ENCODE results near the gene SLC7A8. TPM values are rescaled to one million over a fixed set of nuclear protein-coding genes. Genes with fewer than 3 reads are reported as not detected.
A peak's percentile ranks its signal among the peaks of the same experiment; 100 is the strongest.

The SLC7A8 gene
- total and polyA plus RNA-seq, 4 experiments from 2014 or later, result 0.56 to 4.1 (median 1.5) TPM

GRCh38 chr14:23095196-23096108 lies 88.0 kb downstream of the SLC7A8 start, which contains the start of gene C14orf119:
TSS of gene C14orf119 (plus strand) at chr14:23095505. CDS start at chr14:23097659, 2,154 bp downstream.
- DNase-seq, result peak; percentile 99 to 100 (median 100)
- no peaks in the 10 kb centered on the region for H3K9me3 ChIP-seq (ENCODE audit: control insufficient read depth in 1 of 2, low read length in 2 of 2)
- peak within 1 kb of the TSS; percentile 90 to 91 for H3K4me3 ChIP-seq (ENCODE audit: low read length in 2 of 2)
- peak within 1 kb of the TSS; percentile 94 for H3K27ac ChIP-seq (ENCODE audit: low read depth, low read length)
- H3K27me3 Mint-ChIP-seq, result no peaks in the 10 kb centered on the region
- no peaks in the 10 kb centered on the region for H3K9me3 Mint-ChIP-seq
- H3K4me3 Mint-ChIP-seq, result no peak within 1 kb of the TSS
- peaks cover 37% of the 10 kb centered on the region for H3K36me3 ChIP-seq (ENCODE audit: insufficient read depth, low read length)
- H3K27ac Mint-ChIP-seq, result no peak within 1 kb of the TSS
- POLR2A ChIA-PET (ENCODE audit: partially characterized antibody), result interaction anchor here (0.6 to 5.2 kb wide), 38 partner anchors 9 to 1051 kb away, joined by 3 to 67 read pairs (median 5); partner anchors contain the start of genes AJUBA, CDH24, CEBPE and DAD1
- intact Hi-C loops (cut with micrococcal nuclease), result loop anchor here (1.0 to 10.0 kb wide), 9 partner anchors 26 to 506 kb away; partner anchors contain the start of genes DAD1, HOMEZ, LRP10 and NGDN
- H3K4me1 Mint-ChIP-seq, result peaks cover 17 to 31% (median 24%) of the 10 kb centered on the region in 4 donors
- peaks cover 29 to 42% of the 10 kb centered on the region in 2 donors for H3K36me3 Mint-ChIP-seq
- H3K27me3 ChIP-seq (ENCODE audit: insufficient read depth, low read length), result no peaks in the 10 kb centered on the region
- peaks cover 45% of the 10 kb centered on the region for H3K4me1 ChIP-seq (ENCODE audit: insufficient read depth, low read length)
- CTCF ChIA-PET (ENCODE audit: partially characterized antibody), result interaction anchor here (0.6 to 3.6 kb wide), 21 partner anchors 11 to 1243 kb away, joined by 3 to 42 read pairs (median 5); partner anchors contain the start of gene PRMT5

DNA sequence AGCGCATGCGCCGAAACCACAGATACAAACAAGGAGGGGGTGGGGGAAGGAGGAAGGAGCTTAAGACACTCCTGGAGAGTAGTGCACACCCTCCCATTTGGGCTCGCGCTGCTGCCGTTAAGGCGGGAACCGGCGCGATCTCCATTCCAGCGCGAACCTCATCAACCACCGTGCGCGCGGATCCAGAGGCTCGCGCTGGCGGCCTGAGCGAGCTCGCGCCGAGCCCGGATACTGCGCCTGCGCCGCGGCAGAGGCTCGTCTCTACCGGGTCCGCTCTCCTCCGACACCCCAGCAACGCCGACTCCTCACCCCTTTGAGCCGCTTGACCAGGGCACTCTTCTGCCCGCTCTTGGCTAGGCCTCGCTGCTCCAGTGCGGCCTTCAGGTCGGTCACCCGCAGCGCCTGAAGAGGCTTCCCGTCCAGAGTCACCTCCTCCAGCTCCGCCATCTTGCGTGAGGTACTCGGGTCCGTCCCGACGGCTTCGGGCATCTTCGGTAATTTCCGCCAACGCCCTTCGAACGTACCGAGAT lies 88.7 kb downstream of the SLC7A8 start, which contains the start of gene ACIN1:
Gene ACIN1 (minus strand): TSS at position 471 of the 530 bp plus-strand sequence. CDS start 24 bp downstream, at position 447.
- Histone ChIP-seq H3K4me3 (ENCODE audit: low read length in 2 of 2) (peak within 1 kb of the TSS; percentile 90 to 91), H3K27me3 (ENCODE audit: insufficient read depth, low read length) (no peaks in the 10 kb centered on the region), H3K27ac (ENCODE audit: low read depth, low read length) (peak within 1 kb of the TSS; percentile 94), H3K9me3 (ENCODE audit: control insufficient read depth in 1 of 2, low read length in 2 of 2) (no peaks in the 10 kb centered on the region), H3K4me1 (ENCODE audit: insufficient read depth, low read length) (peaks cover 45% of the 10 kb centered on the region), H3K36me3 (ENCODE audit: insufficient read depth, low read length) (peaks cover 44% of the 10 kb centered on the region)
- POLR2A ChIA-PET (ENCODE audit: partially characterized antibody), result interaction anchor here (0.6 to 5.2 kb wide), 37 partner anchors 9 to 1052 kb away, joined by 3 to 67 read pairs (median 5); partner anchors contain the start of genes AJUBA, CDH24, CEBPE and DAD1
- peaks cover 19 to 35% (median 25%) of the 10 kb centered on the region in 4 donors for H3K4me1 Mint-ChIP-seq
- peaks cover 36 to 48% of the 10 kb centered on the region in 2 donors for H3K36me3 Mint-ChIP-seq
- no peaks in the 10 kb centered on the region for H3K9me3 Mint-ChIP-seq
- intact Hi-C loops (cut with micrococcal nuclease), result loop anchor here (1.0 to 10.0 kb wide), 9 partner anchors 25 to 505 kb away; partner anchors contain the start of genes DAD1, HOMEZ, LRP10 and NGDN
- no peak for DNase-seq
- no peak within 1 kb of the TSS for H3K4me3 Mint-ChIP-seq
- H3K27ac Mint-ChIP-seq, result no peak within 1 kb of the TSS
- H3K27me3 Mint-ChIP-seq, result no peaks in the 10 kb centered on the region
- CTCF ChIA-PET (ENCODE audit: partially characterized antibody), result interaction anchor here (0.6 to 3.6 kb wide), 22 partner anchors 10 to 1242 kb away, joined by 3 to 42 read pairs (median 5); partner anchors contain the start of gene PRMT5

DNA sequence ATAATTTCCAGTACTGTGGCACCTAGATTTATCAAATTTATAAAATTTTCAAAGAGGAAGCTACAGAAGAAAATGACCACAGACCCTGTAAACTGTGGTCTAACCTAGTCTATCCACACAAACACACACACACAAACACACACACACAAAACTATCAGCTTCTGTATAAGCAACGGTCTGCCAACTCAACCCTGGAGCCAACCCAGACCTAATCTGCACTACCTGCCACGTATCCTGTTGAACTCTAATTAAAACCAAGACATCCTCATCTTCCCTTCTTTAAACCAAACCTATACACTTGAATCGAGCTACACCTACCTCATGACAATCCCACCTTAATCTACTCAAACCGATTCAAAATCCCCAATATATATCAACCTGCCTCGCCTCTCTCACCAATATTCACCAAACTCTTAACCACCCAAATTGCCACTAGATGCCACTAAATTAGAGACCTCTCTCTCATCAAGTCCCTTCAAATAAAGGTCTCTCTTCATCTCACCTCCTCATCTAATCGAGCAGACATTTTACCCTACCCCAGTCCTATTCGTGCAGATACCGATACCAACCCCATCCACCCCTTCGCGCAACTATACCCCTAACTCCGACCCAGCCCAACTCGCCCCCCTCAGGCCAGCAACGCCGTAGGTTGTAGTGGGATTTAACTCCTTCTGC lies 89.3 kb downstream of the SLC7A8 start:
- peaks cover 50% of the 10 kb centered on the region for H3K36me3 ChIP-seq (ENCODE audit: insufficient read depth, low read length)
- peaks cover 45% of the 10 kb centered on the region for H3K4me1 ChIP-seq (ENCODE audit: insufficient read depth, low read length)
- H3K4me3 ChIP-seq (ENCODE audit: low read length in 2 of 2), result peak overlapping the region; percentile 76 to 90
- peak overlapping the region; percentile 94 for H3K27ac ChIP-seq (ENCODE audit: low read depth, low read length)
- H3K27me3 ChIP-seq (ENCODE audit: insufficient read depth, low read length), result no peaks in the 10 kb centered on the region
- Mint-ChIP-seq H3K9me3 (no peaks in the 10 kb centered on the region), H3K4me1 (peaks cover 24 to 38% (median 30%) of the 10 kb centered on the region in 4 donors), H3K27me3 (no peaks in the 10 kb centered on the region), H3K36me3 (peaks cover 37 to 50% of the 10 kb centered on the region in 2 donors), H3K4me3 (no peak overlapping the region), H3K27ac (no peak overlapping the region)
- H3K9me3 ChIP-seq (ENCODE audit: control insufficient read depth in 1 of 2, low read length in 2 of 2), result no peaks in the 10 kb centered on the region
- peak in 2 of 5 donors; percentile 9 to 85 for DNase-seq
- intact Hi-C loops (cut with micrococcal nuclease), result loop anchor here (10.0 kb wide), 1 partner anchor 461 kb away; the partner anchor contains the start of genes THTPA and ZFHX2
- ChIA-PET CTCF (ENCODE audit: partially characterized antibody) (interaction anchor here (0.6 to 3.6 kb wide), 18 partner anchors 15 to 1242 kb away, joined by 3 to 42 read pairs (median 5); no protein-coding TSS in a partner anchor), POLR2A (ENCODE audit: partially characterized antibody) (interaction anchor here (1.0 to 5.2 kb wide), 28 partner anchors 8 to 1052 kb away, joined by 3 to 67 read pairs (median 6); partner anchors contain the start of genes AJUBA, CDH24, CEBPE and DAD1)

DNA sequence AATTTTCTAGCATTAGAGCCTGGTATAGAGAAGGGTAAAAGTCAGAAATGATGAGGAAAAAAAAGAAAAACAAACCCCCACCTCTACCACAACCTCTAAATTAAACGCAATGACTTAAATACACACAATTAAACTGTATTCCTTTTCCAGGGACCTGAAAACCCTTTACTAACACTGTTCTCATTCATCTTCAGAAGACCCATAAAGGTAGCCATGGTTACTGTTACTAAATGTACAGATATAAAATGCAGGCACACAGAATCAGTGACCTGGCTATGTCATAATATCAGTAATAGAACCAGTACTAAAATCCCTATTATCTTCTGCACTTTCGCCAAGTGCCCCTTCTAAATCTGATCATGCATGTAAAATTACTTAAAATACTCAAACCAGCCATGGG lies 89.9 kb downstream of the SLC7A8 start:
- Mint-ChIP-seq H3K27me3 (no peaks in the 10 kb centered on the region), H3K4me1 (peaks cover 24 to 38% (median 29%) of the 10 kb centered on the region in 4 donors), H3K9me3 (no peaks in the 10 kb centered on the region), H3K4me3 (peak overlapping the region in 3 of 8 donors; percentile 23 to 74 (median 69)), H3K36me3 (peaks cover 36 to 50% of the 10 kb centered on the region in 2 donors), H3K27ac (peak overlapping the region in 3 of 7 donors; percentile 37 to 85 (median 41))
- peaks cover 50% of the 10 kb centered on the region for H3K36me3 ChIP-seq (ENCODE audit: insufficient read depth, low read length)
- POLR2A ChIA-PET (ENCODE audit: partially characterized antibody), result interaction anchor here (1.6 to 5.2 kb wide), 8 partner anchors 16 to 327 kb away, joined by 5 to 67 read pairs (median 33); partner anchors contain the start of genes CEBPE, OXA1L, PABPN1 and PPP1R3E
- peak overlapping the region; percentile 94 for H3K27ac ChIP-seq (ENCODE audit: low read depth, low read length)
- H3K4me3 ChIP-seq (ENCODE audit: low read length in 2 of 2), result peak overlapping the region; percentile 76 to 90
- DNase-seq, result no peak
- H3K9me3 ChIP-seq (ENCODE audit: control insufficient read depth in 1 of 2, low read length in 2 of 2), result no peaks in the 10 kb centered on the region
- H3K27me3 ChIP-seq (ENCODE audit: insufficient read depth, low read length), result no peaks in the 10 kb centered on the region
- intact Hi-C loops (cut with micrococcal nuclease), result loop anchor here (10.0 kb wide), 1 partner anchor 461 kb away; the partner anchor contains the start of genes THTPA and ZFHX2
- CTCF ChIA-PET (ENCODE audit: partially characterized antibody), result interaction anchor here (1.6 to 3.6 kb wide), 7 partner anchors 14 to 240 kb away, joined by 3 to 42 read pairs (median 18); no protein-coding TSS in a partner anchor
- peaks cover 45% of the 10 kb centered on the region for H3K4me1 ChIP-seq (ENCODE audit: insufficient read depth, low read length)

DNA sequence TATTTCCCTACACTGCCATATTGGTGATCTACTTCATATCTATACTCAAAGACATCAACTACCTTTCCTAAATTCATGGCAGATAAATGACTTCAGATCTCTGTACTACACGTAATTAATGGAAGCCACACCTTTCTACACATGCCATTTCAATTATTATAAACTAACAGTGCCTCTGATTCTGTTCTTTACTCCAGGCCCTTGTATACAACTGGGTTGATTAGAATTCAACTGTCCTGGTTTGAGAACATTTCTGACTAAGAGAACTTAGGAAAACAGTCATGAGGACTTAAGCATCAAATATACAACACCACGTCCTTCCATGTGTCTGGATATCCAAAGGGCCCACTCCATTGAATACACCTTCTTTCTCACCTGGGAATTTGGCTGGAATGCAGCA lies 90.4 kb downstream of the SLC7A8 start:
- H3K36me3 ChIP-seq (ENCODE audit: insufficient read depth, low read length), result peaks cover 50% of the 10 kb centered on the region
- POLR2A ChIA-PET (ENCODE audit: partially characterized antibody), result no interaction called here
- H3K4me1 Mint-ChIP-seq, result peaks cover 25 to 36% (median 29%) of the 10 kb centered on the region in 4 donors

More for the DNA sequence above, 90.4 kb downstream of the SLC7A8 start:
- H3K27ac Mint-ChIP-seq, result peak overlapping the region in 4 of 7 donors; percentile 37 to 85 (median 44)
- CTCF ChIA-PET (ENCODE audit: partially characterized antibody), result interaction anchor here (1.5 to 5.4 kb wide), 3 partner anchors 16 to 99 kb away, joined by 4 to 37 read pairs (median 27); no protein-coding TSS in a partner anchor
- H3K27me3 Mint-ChIP-seq, result no peaks in the 10 kb centered on the region
- H3K9me3 ChIP-seq (ENCODE audit: control insufficient read depth in 1 of 2, low read length in 2 of 2), result no peaks in the 10 kb centered on the region
- no peaks in the 10 kb centered on the region for H3K9me3 Mint-ChIP-seq
- no peak overlapping the region for H3K4me3 ChIP-seq (ENCODE audit: low read length in 2 of 2)
- peak overlapping the region in 4 of 8 donors; percentile 23 to 74 (median 66) for H3K4me3 Mint-ChIP-seq
- DNase-seq, result no peak
- no peaks in the 10 kb centered on the region for H3K27me3 ChIP-seq (ENCODE audit: insufficient read depth, low read length)
- peaks cover 37 to 50% of the 10 kb centered on the region in 2 donors for H3K36me3 Mint-ChIP-seq
- H3K4me1 ChIP-seq (ENCODE audit: insufficient read depth, low read length), result peaks cover 42% of the 10 kb centered on the region
- intact Hi-C loops (cut with micrococcal nuclease), result loop anchor here (10.0 kb wide), 1 partner anchor 462 kb away; the partner anchor contains the start of genes THTPA and ZFHX2
- no peak overlapping the region for H3K27ac ChIP-seq (ENCODE audit: low read depth, low read length)

Measured in CD4-positive, alpha-beta memory T cell (primary cell).